Measurements from ENCODE around the gene LIME1.

DNA sequence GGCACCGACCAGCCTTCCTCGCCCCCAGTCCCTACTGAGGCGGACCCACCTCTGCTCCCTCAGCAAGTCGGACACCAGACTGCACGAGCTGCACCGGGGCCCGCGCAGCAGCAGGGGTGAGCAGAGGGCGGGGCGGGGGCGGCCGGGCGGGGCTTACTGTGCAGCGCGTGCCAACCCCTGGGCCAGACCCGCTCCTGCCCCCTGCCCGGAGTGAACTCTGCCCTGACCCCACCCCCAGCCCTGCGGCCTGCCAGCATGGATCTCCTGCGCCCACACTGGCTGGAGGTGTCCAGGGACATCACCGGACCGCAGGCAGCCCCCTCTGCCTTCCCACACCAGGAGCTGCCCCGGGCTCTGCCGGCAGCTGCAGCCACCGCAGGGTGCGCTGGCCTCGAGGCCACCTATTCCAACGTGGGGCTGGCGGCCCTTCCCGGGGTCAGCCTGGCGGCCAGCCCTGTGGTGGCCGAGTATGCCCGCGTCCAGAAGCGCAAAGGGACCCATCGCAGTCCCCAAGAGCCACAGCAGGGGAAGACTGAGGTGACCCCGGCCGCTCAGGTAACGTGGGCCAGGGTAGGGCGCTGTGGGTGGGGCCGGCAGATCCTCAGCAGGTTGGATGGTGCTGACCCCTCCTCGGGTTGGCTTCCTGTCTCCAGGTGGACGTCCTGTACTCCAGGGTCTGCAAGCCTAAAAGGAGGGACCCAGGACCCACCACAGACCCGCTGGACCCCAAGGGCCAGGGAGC, 1.7 kb downstream of the LIME1 start:
- TF ChIP-seq, protein P1, sequence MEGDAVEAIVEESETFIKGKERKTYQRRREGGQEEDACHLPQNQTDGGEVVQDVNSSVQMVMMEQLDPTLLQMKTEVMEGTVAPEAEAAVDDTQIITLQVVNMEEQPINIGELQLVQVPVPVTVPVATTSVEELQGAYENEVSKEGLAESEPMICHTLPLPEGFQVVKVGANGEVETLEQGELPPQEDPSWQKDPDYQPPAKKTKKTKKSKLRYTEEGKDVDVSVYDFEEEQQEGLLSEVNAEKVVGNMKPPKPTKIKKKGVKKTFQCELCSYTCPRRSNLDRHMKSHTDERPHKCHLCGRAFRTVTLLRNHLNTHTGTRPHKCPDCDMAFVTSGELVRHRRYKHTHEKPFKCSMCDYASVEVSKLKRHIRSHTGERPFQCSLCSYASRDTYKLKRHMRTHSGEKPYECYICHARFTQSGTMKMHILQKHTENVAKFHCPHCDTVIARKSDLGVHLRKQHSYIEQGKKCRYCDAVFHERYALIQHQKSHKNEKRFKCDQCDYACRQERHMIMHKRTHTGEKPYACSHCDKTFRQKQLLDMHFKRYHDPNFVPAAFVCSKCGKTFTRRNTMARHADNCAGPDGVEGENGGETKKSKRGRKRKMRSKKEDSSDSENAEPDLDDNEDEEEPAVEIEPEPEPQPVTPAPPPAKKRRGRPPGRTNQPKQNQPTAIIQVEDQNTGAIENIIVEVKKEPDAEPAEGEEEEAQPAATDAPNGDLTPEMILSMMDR (IDR thresholded peaks at IDR 0.05) = no peak
- TF ChIP-seq ZFX (IDR thresholded peaks at IDR 0.05; ENCODE audit: borderline replicate concordance) = no peak
